GM19467 (cell line): ENCODE data around the gene NANOS3.

Experiments used
- ATAC-seq: cut with Tn5 transposase; IDR thresholded peaks from one replicate; pipeline ENCODE4 v1.9.1; 2021; ENCODE audit warnings: mild to moderate bottlenecking, moderate library complexity; ENCODE audit not compliant: unreplicated experiment

The NANOS3 gene

GRCh38 chr19:13876834-13877233 lies at the start of gene NANOS3:
TSS of gene NANOS3 (plus strand) at chr19:13877134. CDS start at chr19:13877249, 115 bp downstream.
- ATAC-seq, result no peak

DNA sequence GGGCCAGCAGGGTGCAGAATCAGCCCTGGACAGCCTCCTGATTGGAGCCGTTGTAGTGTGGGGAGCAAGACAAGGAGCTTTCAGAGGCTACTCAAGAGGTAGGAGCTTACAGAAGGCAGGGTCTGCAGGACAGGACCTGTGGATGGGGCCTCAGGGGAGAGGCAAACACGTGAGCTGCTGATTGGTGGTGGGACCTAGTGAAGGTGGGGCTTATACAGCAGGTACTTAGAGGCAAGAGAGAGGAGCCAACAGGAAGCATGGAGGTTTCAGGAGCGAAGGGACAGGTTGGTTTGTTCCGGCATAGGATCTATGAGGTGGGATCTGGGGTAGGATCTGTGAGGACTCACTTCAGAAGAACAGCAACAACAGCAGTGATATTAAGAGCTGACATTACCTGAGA lies 49.3 kb upstream of the NANOS3 start:
- ATAC-seq, result no peak

DNA sequence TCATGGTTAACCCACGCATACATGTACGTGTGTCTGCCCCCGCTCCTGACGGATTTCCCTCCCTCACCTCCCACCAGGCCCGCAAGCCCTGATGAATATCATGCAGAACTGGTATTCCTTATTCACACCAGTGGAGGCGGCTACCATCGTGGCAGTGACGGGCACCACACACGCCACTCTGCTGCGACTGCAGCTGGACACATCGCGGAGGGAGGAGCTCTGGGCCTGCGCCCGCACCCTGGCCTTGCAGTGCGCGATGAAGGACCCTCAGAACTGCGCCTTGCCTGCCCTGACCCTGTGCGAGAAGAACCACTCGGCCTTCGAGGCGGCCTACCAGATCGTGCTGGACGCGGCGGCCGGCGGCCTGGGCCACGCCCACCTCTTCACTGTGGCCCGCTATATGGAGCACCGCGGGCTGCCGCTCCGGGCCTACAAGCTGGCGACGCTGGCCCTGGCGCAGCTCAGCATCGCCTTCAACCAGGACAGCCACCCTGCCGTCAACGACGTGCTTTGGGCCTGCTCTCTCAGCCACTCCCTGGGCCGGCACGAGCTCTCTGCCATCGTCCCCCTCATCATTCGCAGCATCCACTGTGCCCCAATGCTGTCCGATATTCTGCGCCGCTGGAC lies 46.7 kb upstream of the NANOS3 start:
- ATAC-seq, result no peak

GRCh38 chr19:13830741-13831536 lies 46.0 kb upstream of the NANOS3 start:
- no peak for ATAC-seq

DNA sequence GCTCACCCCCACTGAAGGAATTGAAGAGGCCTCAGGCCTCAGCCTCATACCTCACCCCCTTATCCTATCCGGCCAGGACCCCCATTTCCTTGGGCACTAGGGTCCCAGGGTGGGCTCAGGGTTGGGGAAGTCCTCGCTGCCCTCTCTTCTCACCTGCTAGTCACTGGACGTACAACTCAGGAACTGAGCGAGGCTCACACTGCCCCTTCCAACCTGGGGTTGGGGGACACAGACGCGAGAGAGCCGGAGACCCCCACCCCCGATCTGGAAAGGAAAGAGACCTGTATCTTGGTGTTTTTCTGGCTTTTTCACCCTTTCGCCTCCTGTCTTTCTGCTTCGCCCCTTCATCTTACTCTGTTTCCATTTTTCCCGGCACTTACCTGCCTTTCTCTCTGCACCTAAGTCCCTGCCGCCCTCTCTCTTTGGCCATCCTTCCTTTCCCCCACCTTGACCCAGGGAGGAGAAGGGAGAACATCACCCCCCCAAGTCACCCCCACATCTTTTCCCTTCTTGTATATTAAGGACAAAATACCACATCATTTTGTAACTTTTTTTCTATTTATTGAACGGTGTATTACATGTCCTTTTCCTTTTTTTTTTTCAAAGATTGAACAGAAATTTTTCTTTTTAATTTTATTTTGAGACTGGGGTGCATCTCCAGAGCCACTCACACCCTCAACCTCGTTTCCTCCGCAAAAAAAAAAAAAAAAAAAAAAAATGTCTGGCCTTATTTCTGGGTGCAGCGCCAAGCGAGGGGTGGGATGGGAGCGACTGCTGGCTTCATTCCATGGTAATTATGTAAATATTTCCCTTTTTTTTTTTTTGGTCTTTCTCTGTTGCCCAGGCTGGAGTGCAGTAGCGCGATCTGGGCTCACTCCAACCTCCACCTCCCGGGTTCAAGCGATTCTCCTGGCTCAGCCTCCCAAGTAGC lies 45.1 kb upstream of the NANOS3 start:
- no peak for ATAC-seq

DNA sequence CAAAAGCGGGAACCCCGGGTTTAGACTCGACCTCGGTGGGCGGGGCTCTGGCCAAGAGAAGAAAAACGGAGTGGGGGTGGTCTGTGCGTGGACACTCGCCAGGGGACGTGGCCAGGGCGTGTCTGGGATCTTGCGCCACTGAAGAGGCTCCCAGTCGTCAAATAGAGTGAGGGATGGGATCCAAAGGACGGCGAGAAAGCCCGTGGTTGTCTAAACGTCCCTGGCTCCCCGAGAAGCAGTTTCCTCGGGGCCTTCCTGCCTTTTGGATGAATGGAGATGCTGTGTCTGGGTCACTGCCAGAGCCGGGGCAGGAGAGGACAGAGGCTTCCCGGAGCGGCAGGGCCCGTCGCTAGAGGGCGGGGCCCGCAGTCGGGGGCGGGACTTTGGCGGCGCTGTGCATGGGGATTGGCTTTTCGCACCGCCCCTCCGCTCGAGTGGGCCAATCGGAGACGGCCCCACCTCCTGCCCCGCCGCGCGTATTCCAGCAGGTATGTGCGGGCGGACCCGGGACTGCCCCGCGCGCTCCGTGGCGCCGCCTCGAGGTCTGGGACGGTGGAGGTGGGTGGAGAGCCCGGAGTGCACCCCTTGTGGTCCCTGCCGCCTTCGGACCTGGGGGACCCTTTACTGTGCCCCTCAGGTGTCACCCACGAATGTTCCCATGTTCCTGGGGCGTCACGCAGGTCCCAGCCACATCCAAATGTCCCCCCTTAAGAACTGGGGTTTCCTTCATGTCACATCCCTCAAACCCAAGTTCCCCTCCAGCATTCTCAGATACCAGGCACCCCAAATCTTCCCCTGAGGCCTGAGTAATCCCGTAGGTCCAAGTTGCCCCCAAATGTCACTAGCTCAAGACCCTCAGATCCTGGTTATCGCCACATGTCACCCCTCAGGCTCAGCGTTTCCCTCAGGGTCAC lies 43.3 kb upstream of the NANOS3 start:
- peak; percentile 79 for ATAC-seq

DNA sequence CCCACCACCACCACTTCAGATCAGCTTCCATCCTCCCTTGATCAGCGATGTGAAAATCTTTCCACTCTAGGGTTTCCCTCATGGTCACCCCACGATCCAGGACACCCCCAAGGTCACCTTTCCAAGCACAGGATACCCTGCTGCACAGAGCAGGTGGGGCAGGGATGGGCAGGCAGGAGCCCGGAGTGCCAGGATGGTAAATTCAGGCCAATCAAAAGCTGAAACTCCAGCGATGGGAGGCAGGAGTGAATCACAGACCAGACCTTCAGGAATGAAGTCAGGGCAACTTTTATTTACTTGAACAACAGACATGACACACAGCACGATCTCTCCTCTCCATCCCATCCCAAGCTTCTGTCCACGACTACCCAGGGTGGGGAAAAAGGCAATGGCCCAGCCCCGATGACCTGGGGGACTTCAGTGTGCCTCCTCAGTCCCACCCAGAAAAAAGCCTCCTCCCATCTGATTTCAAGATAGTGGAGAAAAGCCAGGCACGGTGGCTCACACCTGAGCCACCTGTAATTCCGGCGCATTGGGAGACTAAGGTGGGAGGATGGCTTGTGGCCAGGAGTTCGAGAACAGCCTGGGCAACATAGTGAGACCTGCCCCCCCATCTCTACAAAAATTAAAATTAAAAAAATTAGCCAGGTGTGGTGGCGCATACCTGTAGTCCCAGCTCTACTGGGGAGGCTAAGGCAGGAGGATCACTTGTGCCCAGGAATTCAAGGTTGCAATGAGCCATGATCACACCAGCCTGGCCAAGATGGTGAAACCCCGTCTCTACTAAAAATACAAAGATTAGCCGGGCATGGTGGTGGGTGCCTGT lies 42.5 kb upstream of the NANOS3 start:
- ATAC-seq, result no peak

DNA sequence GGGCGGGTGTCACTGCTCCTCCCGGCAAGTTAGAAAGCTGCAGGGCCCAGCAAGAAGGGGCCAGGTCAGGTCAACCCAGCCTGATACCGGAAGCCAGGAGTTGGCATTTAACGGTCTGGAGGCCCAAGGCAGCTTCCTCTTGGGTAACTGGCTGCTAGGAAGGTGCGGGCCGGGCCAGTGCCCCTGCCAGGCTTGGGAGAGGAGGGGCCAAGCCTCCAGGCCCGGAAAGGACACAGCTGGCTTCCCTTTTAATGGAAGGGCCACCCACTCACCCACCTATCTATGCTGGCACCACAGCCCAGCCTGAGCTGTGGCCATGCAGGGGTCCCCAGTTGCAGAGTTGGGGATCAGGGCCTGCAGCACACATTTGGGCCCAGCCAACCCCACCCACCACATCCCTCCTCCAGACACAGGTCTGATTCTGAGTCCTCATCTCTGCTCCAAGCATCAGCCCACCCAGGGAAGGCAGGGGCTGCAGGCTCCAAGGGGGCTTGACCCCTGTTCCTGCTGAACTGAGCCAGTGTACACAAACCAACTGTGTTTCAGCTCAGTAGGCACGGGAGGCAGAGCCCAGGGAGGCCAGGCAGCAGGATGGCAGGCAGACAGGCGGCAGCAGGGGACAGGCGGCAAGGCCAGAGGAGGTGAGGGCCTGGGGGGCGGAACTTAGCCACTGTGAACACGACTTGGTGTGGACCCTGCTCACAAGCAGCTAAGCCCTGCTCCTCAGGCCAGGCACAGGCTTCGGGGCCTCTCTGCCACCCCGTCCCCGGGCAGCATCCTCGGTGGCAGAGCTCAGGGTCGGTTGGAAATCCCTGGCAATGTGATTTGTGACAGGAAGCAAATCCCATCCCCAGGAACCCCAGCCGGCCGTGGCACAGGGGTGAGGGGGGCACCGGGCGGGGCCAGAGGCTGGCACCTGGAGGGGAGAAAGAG lies 40.9 kb upstream of the NANOS3 start:
- no peak for ATAC-seq

- no peak for ATAC-seq
Measured at GRCh38 chr19:13838435-13839129, 38.4 kb upstream of the NANOS3 start.

GRCh38 chr19:13839130-13839937 lies 37.6 kb upstream of the NANOS3 start:
- ATAC-seq, result peak; percentile 34

GRCh38 chr19:13839938-13840304 lies 37.0 kb upstream of the NANOS3 start:
- ATAC-seq, result no peak

DNA sequence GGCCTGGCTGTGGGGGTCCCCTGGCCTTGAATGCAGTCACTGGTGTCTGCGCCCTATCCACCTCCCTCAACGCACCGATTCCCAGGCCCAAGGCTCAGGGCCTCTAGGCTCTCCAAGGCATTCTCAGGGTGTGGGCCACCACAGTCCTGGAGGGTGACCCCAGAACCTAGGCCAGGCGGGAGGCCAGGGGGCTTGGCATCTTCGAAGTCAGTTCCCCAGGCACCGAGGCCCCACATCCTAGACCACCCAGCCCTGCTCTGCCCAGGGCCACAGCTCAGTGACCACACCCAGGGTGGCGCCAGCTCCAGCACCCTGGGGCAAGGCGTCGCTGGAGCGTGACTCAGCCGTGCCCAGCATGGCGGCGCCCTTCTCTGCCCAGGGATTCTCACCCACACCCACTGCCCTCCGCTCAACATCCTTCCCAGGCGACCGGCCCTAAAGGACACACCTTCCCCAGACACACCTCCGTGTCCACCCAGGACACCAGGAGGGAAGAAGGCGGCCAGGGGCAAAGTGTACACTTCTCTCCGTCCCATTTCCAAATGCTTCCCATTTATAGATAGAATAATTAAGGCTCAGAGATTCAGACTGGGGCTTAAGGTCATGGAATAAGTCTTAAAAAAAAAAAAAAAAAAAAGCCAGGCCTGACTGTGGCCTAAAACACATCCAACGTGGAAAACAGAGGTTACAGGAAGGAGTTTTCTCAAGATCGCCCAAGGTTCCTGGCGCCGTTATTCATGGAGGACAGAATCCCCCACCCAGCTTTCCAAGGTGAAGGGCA lies 36.4 kb upstream of the NANOS3 start:
- no peak for ATAC-seq

- ATAC-seq, result no peak
Measured at GRCh38 chr19:13841086-13841961, 35.6 kb upstream of the NANOS3 start.

DNA sequence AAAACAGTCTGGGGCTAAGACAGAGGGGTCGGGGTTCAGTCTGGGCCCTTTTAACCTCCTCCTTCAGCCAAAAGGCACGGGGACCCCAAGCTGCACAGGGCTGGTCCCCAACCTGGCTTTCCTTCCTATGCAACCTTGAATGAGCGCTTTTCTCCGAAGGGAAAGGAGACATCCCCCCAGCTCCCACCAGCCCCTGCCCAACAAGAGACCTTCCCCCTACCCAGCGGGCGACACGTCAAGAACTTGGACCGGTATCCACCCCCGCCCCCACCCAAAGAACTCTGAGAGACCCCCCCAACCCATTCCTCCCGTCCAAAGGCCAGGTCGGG lies 35.0 kb upstream of the NANOS3 start:
- no peak for ATAC-seq

GRCh38 chr19:13842291-13843103 lies 34.4 kb upstream of the NANOS3 start:
- no peak for ATAC-seq
